GM18526 (cell line): ENCODE measurements around the gene EDAR.

Experiments
- POLR2A ChIP-seq: IDR thresholded peaks from 3 replicates; pipeline ENCODE4 v1.6.1; 2011; ENCODE audit not compliant: insufficient read length; ENCODE audit errors: extremely low read depth

The EDAR gene

DNA sequence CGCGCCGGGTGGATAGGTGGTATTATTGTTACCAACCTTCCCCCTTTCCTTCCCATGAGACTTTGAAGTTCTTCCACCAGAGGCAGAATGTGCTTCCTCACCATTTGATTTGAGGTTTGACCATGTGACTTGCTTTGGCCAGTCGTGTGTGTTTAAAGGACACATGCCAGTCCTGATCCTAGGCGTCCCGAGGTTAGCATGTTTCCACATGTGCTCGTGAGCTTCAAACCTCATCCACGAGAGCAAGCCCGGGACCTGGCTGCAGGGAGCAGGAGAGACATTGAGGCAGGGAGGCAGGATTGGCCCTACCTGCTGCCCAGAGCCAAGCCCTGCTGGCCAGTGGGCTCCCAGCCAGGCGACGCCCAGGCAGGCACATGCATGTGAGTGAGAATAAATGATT, 27.4 kb upstream of the EDAR start:
- no peak for TF ChIP-seq POLR2A

DNA sequence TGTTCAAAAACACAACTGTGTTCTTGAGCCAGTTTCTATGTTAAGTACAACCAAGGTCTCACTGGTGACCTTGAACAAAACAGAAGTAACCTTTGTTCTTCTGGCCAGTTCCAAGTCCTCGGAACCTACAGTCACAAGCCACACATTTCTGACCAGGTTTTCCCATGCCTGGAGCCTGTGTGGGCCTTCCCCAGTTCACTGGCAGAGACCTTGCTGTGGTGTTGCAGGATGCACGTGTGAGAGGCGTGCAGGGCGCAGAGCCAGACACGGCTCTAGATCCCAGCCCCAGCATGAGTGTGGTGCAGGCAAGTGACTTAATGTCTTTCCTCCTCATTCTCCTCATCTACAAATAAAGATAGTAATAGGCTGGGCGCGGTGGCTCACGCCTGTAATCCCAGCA, 25.5 kb upstream of the EDAR start:
- no peak for TF ChIP-seq POLR2A

DNA sequence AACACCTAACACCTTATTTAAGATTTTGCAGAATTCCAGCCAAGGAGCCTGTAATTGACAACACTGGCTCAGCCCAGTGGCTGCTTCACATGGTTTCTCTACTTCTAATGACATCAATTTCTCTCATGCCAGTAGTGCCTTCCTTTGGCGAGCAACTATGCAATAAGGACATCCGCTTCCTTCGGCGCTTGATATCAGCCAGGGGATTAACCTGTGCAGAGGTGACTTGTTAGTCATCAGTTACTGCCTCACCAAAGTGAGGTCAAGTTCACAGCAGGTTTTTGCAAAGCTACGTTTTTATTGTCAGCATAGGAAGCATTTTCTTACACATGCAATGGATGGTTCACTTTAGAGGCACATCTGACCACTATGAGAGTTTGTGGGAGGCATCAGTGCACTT, 24.0 kb upstream of the EDAR start:
- TF ChIP-seq POLR2A, result no peak

DNA sequence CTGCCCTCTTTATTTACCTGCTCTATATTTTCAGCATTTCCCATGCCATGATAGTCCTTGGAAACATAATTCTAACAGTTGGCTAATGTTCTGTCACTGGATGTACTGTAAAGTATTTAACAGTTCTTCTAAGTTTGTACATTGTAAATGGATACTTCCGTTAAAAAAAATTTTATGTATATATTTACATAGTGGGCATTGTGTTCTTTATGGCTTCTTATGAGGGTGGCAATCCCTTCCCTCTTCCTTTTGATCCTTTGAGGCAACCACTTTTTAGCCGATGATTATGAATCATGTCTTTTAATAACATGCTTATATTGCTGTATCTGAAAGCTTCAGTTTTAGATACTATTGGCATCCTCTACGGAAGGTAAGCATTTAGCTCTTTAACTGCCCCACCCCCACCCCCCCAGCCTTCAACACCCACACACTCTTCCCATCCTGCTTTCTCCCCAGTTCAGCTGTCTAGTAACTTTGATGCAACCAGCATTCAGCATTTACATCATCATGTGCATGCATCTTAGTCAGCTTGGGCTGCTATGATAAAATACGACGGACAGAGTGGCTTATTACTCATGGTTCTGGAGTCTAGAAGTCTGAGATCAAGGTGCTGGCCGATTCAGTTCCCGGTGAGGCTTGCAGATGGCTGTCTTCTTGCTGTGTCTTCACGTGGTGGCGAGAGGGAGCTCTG, 21.0 kb upstream of the EDAR start:
- no peak for TF ChIP-seq POLR2A

DNA sequence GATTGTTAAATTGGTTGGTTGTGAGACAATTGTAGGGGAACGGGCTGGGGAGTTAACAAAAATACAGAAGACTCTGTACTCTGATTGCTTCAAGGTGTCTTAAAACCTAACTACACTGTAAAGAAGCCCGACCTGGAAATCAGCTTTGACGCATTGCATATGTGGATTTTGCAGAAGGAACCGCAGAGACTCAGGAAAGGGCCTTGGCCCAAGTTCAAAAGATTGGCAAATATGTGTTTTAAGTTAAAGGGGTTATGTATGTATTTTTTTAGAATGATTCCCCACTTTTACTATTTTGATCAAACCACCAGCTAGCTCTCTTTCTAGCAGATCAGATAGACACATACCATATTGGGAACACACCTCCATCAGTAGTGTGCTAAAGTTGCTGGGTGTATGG, 18.0 kb upstream of the EDAR start:
- TF ChIP-seq POLR2A, result no peak

DNA sequence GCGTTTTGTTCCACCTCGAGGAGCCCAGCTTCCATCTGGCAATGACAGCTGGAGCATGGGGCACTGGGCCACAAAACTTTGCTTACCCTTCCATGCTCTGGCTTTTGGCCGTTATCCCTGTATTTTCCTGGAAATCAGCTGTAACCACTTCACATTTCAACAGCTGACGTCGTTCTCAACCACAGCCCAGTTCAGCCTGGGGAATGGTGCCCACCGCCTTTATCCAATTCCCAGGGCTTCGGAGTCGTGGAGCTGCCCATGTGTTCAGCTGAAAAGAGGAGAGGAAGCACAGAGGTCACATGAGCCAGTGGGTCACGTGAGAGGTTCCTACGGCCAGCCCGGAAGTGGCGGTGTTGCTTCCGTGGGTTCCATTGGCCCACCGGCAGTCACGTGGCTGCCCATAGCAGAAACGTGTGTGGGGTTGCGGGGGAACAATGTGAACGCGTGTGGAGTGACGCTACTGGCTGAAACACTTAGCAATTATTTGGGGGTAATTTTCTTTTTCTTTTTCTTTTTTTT, 16.7 kb upstream of the EDAR start:
- TF ChIP-seq POLR2A, result no peak

DNA sequence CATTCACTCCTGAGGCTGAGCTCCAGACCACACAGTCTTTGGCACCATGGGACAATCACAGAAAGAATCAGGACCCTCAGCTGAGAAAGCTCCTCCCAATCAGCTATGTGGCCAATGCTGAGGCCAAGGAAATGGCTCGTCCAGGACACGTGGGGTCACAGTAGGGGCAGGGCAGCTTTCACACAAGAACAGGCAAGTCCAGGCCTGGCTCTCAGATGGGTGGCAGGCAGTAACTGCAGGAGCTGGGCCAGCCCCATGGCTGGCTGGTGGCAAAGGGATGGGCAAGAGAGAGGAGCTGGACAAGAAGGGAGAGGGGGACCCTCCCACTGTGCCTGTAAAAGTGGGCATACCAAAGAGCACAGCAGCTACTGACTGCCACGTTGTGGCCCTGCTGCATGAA, 12.2 kb upstream of the EDAR start:
- no peak for TF ChIP-seq POLR2A

DNA sequence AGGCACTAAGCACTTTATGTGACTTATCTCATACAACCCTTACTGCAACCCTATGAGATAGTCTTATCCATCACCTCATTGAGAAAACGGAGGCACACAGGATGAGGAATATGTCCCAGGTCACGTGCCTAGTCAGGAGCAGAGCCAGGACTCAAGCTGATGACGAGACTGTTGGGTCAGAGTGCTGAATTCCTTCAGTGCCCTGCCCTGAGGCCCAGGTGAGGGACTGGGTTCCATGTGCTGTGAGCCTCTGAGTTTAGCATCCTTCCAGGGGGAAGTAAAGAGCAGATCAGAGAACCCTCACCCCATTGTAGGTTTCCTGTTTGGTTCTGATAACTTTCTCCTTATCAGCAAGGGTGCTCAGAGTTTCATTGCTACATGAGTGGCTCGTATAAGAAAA, 11.7 kb upstream of the EDAR start:
- no peak for TF ChIP-seq POLR2A

DNA sequence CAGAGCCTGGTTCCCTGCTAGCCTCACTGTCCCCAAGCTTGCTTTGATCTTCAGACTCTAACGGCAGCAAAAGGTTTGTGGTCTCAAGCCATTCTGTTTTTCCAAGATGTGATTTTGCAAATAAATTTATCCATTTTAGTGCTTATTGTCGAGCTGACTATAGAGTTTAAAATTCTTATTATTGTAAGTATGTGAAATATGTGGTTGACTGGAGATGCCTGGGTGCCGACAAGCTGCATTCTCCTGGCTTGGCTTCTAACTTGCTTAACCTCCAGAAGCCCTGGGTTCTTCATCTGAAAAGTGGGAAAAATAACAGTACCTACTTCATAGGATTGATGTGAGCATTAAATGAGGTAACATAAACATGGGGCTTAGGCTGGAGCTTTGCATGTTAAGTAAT, 9.9 kb upstream of the EDAR start:
- no peak for TF ChIP-seq POLR2A

DNA sequence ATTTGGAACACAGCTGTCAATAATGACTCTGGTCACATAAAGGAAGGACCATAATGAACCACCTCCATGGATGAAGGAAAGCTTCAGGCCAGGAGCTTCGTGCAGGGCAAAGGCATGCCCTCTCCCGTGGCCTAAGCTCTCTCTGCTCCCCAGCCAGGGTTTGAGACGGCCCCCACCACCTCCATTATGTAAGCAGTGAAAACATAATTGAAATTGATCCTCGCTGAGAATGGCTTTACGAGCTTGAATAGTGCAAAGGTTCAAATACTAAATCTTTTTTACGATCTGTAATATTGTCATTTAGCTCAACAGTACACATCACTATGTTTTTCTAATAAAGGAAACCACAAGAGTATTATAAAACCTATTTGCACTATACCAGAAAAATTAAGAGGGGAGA, 5.2 kb upstream of the EDAR start:
- TF ChIP-seq POLR2A, result no peak

DNA sequence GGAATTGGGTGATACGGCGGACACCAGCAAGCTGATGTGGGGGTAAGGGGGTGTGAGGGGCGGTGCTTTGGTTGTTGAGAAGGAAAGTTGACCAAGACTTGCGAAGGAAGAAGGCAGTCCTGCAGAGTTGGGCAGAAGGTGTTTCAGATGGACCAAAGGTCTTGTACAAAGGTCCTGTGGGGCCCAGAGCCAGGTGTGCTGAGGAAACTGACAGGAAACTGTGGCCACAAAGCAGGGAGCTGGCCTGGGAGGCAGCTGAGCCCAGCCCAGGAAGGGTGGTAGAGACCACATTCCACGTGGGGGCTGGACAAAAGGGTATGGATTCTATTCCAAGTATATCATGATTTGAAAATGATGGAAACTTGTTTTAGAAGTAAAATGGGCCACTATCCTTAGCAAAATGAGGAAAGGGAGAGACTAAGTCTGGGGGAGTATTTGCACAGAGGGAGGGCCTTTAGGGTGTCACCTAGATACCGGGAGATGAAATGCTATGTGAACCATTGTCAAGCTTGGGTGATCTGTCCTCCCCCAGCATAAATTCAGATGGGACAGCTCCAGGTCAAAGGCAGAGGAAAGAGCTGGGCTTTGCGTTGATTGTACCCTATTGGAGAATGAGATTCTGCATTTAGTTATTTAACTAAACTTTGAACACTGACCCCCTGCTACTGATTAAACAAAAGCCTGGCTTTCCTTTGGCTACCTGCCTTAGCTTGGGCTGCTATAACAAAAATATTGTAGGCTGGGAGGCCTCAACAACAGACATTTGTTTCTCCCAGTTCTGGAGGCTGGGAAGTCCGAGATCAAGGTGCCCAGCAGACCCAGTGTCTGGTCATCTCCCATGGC, 4.3 kb upstream of the EDAR start:
- no peak for TF ChIP-seq POLR2A

DNA sequence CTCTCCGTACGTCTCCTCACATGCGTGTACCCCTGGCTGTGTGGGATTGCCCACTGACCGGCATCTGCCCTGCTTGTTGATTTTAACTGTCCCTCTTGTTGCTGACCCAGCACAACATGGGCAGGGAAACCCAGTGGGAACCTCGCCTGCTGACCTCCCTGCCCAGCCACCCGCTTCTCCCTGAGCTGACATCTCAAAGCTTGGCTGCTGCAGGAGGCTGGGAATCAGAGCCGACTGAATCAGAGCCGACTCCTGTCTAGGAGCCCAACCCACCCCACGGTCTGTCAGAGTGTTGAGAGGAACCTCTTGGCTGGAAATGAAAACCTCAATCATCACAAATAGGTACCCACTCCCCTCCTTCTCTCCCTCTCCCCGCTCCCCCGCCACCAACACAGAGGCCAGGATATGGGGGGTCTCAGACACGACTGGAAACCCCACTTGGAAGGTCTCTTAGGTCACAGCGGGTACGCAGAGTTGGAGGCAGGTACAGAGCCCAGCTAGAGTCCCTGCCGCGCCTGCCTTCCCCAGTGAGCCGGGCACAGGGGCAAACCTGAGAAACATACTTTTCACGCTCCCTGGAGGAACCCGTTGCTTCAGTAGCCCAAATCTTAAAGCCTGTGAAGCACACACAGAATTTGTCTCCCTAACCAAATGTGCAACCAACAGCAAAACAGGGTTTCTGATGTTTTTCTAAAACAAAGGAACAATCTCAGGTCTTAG, 784 bp downstream of the EDAR start:
- TF ChIP-seq POLR2A, result no peak

DNA sequence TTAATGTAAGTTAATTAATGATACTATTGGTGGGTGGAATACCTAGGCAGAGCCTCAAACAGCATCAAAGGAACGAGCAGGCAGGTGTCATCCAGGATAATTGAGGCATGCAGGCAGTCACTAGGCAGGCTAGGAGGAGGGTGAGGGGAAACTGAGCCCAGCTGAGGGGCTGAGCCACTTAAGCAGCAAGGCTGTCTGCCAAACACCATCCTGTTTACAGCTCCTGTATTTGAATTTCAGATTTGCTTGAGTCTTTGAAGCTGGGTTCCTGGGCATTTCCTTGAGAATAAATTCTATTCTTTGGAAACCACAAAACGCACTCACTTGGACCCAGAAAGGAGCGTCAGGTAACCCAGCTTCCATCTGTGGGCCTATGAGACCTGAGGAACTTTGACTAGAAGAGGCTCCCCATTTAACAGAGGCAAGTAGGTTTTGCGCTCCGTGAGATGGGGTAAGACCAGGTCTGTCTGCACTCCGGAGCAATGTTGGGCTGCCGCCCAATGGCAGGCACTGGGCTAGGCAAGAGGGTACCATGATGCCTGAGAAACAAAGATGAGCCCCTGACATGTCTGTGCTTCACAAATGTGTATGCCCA, 2.0 kb downstream of the EDAR start:
- no peak for TF ChIP-seq POLR2A

DNA sequence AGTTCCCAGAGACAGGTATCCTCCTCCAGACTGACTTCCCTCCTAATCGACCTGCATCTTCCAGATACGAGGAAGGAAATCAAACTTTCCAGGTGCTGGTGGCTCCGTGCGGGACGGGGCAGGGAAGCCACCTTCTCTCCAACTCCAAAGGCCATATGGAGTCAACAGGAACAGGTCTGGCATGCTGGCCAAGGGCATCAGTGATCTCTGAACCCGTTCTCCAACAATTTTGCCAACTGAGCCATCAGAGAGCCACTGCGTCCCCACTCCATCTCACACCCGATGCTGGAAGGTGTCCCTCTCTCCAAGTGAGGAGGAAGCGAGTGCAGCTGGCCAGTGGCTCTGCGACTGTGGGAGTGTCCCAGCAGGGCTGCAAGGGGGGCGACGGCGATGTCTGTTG, 5.4 kb downstream of the EDAR start:
- TF ChIP-seq POLR2A, result no peak

DNA sequence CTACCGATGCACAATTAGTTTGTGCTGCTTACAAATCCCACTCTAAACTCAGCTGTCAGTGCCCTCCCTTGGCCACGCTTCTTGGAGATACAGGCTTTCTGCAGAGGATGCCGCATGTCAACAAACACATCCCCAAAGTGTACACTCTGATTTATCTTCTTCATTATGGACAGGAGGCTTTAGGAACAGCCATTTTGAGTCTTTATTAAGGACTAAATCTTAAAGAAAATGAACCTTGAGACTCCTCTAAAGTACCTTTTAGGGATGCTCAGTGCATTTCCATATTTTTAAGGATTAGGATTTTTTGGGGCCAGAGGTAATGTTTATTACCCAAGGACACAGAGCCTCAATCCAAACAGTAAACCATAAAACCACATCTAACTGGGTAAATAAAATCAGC, 6.0 kb downstream of the EDAR start:
- no peak for TF ChIP-seq POLR2A
